Heart left ventricle (tissue), 13 donors: ENCODE measurements around the gene KLF12.

Experiments used
- CTCF ChIP-seq, 12 donors: fragments of 200-600 bp; sonication (generic) in 4 of 12; IDR thresholded peaks; one replicate each; pipeline versions ENCODE4 v1.5.0 to v1.8.0; 2018 to 2022; ENCODE audit warnings: antibody characterized with exemption in 12 of 12, mild to moderate bottlenecking in 5 of 12
- POLR2A ChIP-seq, 2 donors: fragments of 450-650 bp; IDR thresholded peaks; one replicate each; pipeline ENCODE4 v1.6.1; 2017; ENCODE audit warnings: antibody characterized with exemption in 2 of 2, mild to moderate bottlenecking in 2 of 2, moderate library complexity in 2 of 2
- donor health status: ischemic (EF 13 %, LVEDD 7.1; RV severe dilation, severe dysfunction).
- donor health status: DM: no; HTN: yes; CAD: no.
- donor health status: DM: no; HTN: no; CAD: no.
- donor health status: ischemic (EF 25% LVEDD 6.9; RV normal size, moderate dysfunction).
- donor health status: ischemic (EF 25% LVEDD 5.7; RV mildly dilated, moderate dysfunction).
- donor health status: ischemic (EF 35%, LVEDD 5.7; RV mildly dilated, moderate dysfunction).
- donor health status: nonischemic (EF 11% LVEDD 7.7; RV severe dilation, severe dysfunction).
- donor health status: DM: yes; HTN: yes; CAD: no.
- donor health status: PGD.
- donor health status: ischemic (EF 29% LVEDD 5.4; RV normal size, mild dysfunction).
- donor health status: nonischemic (EF 23%, LVEDD 6.1; RV moderate dilation, normal function).

DNA sequence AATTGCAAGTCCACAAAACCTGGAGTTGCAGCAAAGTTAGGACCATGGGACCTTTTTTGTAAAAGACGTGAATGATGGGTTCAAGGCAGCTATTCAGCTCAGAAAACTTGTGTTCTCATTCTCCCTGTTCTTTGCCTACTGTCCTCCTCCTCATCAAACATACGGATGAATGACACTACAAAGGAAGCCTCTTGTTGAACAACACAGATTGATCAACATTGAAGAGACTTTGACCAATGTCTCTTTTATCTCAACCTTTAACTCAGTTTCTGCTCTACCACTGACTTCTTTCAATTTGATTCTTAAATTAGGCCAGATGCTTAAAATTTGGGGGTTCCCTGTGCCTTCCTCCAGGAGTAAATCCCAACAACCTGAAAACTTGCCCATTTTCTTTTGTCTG, 27.9 kb upstream of the KLF12 start:
- no peak for TF ChIP-seq CTCF (IDR thresholded peaks at IDR 0.05)
- no peak for TF ChIP-seq POLR2A (IDR thresholded peaks at IDR 0.05)
